HepG2 (cell line): ENCODE data around the gene VPS13D. TPM values are rescaled to one million over a fixed set of nuclear protein-coding genes. Genes with fewer than 3 reads are reported as not detected.

Experiments
- ATAC-seq: fragments of 200-7000 bp; cut with Tn5 transposase; 3 replicates; pipeline ENCODE4 v1.9.1; 2020; ENCODE audit warnings: mild to moderate bottlenecking, moderate library complexity
- BruUV-seq: library from RNA; stranded (reverse); fragments of 400-500 nt; replicated peaks from 2 replicates; lab custom pipeline; 2021; lab: Mats Ljungman, UMichigan
- CTCF ChIA-PET: fragments of 300-600 bp; formaldehyde crosslinking; extraction: SDS; loops from one replicate; lab custom pipeline; 2021; ENCODE audit warnings: low total read pairs, inconsistent platforms, low intra/inter-chr PET ratio; lab: Yijun Ruan, JAX
- POLR2A ChIA-PET: fragments of 350-600 bp; sonication (Branson Sonifier 250); formaldehyde crosslinking; loops from one replicate; lab custom pipeline; 2020; ENCODE audit warnings: antibody characterized with exemption, inconsistent platforms; lab: Yijun Ruan, JAX
- DNase-seq: peaks from one replicate; pipeline ENCODE4 v3.0.0-alpha.2; 2015; ENCODE audit warnings: low spot score
- FAIRE-seq: peaks from 3 replicates; lab custom pipeline; 2011; peaks lifted over from hg19 to GRCh38; lab: Jason Lieb, UNC
- H2AFZ ChIP-seq: one replicate; pipeline ENCODE4 v1.6.1; 2011; ENCODE audit warnings: low read length, inconsistent platforms
- H3K27ac ChIP-seq: fragments of 300-600 bp; 3 replicates; pipeline ENCODE4 v1.8.0; 2011; ENCODE audit warnings: mixed run types, mild to moderate bottlenecking, mixed read lengths, low read length, inconsistent platforms; ENCODE audit not compliant: insufficient read depth; ENCODE audit errors: extremely low read length
- H3K27me3 ChIP-seq, 2 experiments: fragments of 200-600 bp in 1 of 2; 2 replicates in 1 of 2; 3 replicates in 1 of 2; pipeline versions ENCODE4 v1.6.0 to v1.8.0; 2011; ENCODE audit warnings: low read length in 2 of 2, mild to moderate bottlenecking in 2 of 2, moderate library complexity in 2 of 2, inconsistent platforms in 1 of 2; ENCODE audit not compliant: insufficient read depth in 2 of 2, control insufficient read depth in 1 of 2
- H3K36me3 ChIP-seq, 2 experiments: fragments of 200-600 bp in 1 of 2; replicated peaks in 1 of 2; 2 replicates in 1 of 2; 3 replicates in 1 of 2; pipeline versions ENCODE4 v1.5.1 to v1.8.0; 2011; ENCODE audit warnings: low read length in 2 of 2, inconsistent platforms in 1 of 2; ENCODE audit not compliant: insufficient read depth in 2 of 2, control insufficient read depth in 1 of 2
- H3K4me1 ChIP-seq: 2 replicates; pipeline ENCODE4 v1.5.1; 2012; ENCODE audit warnings: low read length, inconsistent platforms; ENCODE audit not compliant: insufficient read depth
- H3K4me2 ChIP-seq: 2 replicates; pipeline ENCODE4 v1.6.0; 2011; ENCODE audit warnings: low read depth, low read length, inconsistent platforms
- H3K4me3 ChIP-seq, 3 experiments: fragments of 200-600 bp in 1 of 3; sonication (generic), shearing (Covaris generic) in 1 of 3; replicated peaks in 1 of 3; 2 replicates each; pipeline ENCODE4 v1.5.1; 2011 to 2016; ENCODE audit warnings: low read length in 3 of 3, inconsistent platforms in 2 of 3, low read depth in 2 of 3, mild to moderate bottlenecking in 2 of 3, control low read depth in 1 of 3, mixed read lengths in 1 of 3; ENCODE audit not compliant: insufficient read depth in 1 of 3
- H3K79me2 ChIP-seq: one replicate; pipeline ENCODE4 v1.6.1; 2011; ENCODE audit warnings: low read length, inconsistent platforms; ENCODE audit not compliant: insufficient read depth
- H3K9ac ChIP-seq: 2 replicates; pipeline ENCODE4 v1.6.0; 2011; ENCODE audit warnings: mild to moderate bottlenecking, low read depth, low read length, inconsistent platforms; ENCODE audit not compliant: insufficient read depth
- H3K9me3 ChIP-seq: 2 replicates; pipeline ENCODE4 v1.5.1; 2012; ENCODE audit warnings: mild to moderate bottlenecking, low read length
- H4K20me1 ChIP-seq: 2 replicates; pipeline ENCODE4 v1.6.0; 2011; ENCODE audit warnings: inconsistent platforms, mild to moderate bottlenecking, low read length, moderate library complexity; ENCODE audit not compliant: insufficient read depth
- BRD4 ChIP-seq: sonication (generic); formaldehyde crosslinking; IDR thresholded peaks from 2 replicates; pipeline ENCODE4 v1.4.0; 2020; ENCODE audit warnings: missing genetic modification reagents
- FOXP1 ChIP-seq, 2 experiments: fragments of 450-650 bp in 1 of 2; IDR thresholded peaks; 2 replicates each; pipeline ENCODE4 v1.6.1; 2017 to 2018; ENCODE audit warnings: antibody characterized with exemption in 1 of 2
- ISL2 ChIP-seq: sonication (generic); formaldehyde crosslinking; IDR thresholded peaks from 2 replicates; pipeline ENCODE4 v1.5.0; 2020; ENCODE audit warnings: missing genetic modification reagents
- KLF9 ChIP-seq: IDR thresholded peaks from 2 replicates; pipeline ENCODE4 v1.6.1; 2016; ENCODE audit warnings: low read depth
- LBX2 ChIP-seq: sonication (generic); formaldehyde crosslinking; IDR thresholded peaks from 2 replicates; pipeline ENCODE4 v1.5.0; 2020; ENCODE audit warnings: missing genetic modification reagents, mild to moderate bottlenecking, borderline replicate concordance
- LCORL ChIP-seq, 2 experiments: fragments of 450-650 bp in 1 of 2; sonication (generic) in 1 of 2; formaldehyde crosslinking in 1 of 2; IDR thresholded peaks; 2 replicates each; pipeline versions ENCODE4 v1.5.0 to v1.6.1; 2017 to 2020; ENCODE audit warnings: antibody characterized with exemption in 1 of 2, missing genetic modification reagents in 1 of 2
- MAFK ChIP-seq, 2 experiments: IDR thresholded peaks in 1 of 2; conservative IDR thresholded peaks in 1 of 2; 2 replicates each; pipeline ENCODE4 v1.6.1; 2011; ENCODE audit warnings: improper control_type of control experiment in 2 of 2, low read length in 2 of 2
- NCOA1 ChIP-seq: sonication (generic); formaldehyde crosslinking; IDR thresholded peaks from 2 replicates; pipeline ENCODE4 v1.9.0; 2021; ENCODE audit warnings: missing genetic modification reagents
- SAFB2 ChIP-seq: sonication (generic); formaldehyde crosslinking; IDR thresholded peaks from 2 replicates; pipeline ENCODE4 v1.5.1; 2020; ENCODE audit warnings: missing genetic modification reagents, low read depth, mild to moderate bottlenecking, borderline replicate concordance
- SOX6 ChIP-seq, 2 experiments: fragments of 450-650 bp in 1 of 2; sonication (generic) in 1 of 2; formaldehyde crosslinking in 1 of 2; IDR thresholded peaks; 2 replicates each; pipeline versions ENCODE4 v1.4.0 to v1.6.1; 2017 to 2020; ENCODE audit warnings: antibody characterized with exemption in 1 of 2, mild to moderate bottlenecking in 1 of 2, missing genetic modification reagents in 1 of 2
- SP2 ChIP-seq: sonication (generic); formaldehyde crosslinking; IDR thresholded peaks from 2 replicates; pipeline ENCODE4 v1.5.1; 2020; ENCODE audit warnings: mild to moderate bottlenecking, missing genetic modification reagents
- STAG1 ChIP-seq: sonication (generic); formaldehyde crosslinking; IDR thresholded peaks from 2 replicates; pipeline ENCODE4 v1.4.0; 2020; ENCODE audit warnings: missing genetic modification reagents
- ZNF276 ChIP-seq: sonication (generic); formaldehyde crosslinking; IDR thresholded peaks from 2 replicates; pipeline ENCODE4 v1.4.0; 2020; ENCODE audit warnings: mild to moderate bottlenecking, low read depth, missing genetic modification reagents
- ZNF513 ChIP-seq: sonication (generic); formaldehyde crosslinking; conservative IDR thresholded peaks from 2 replicates; pipeline ENCODE4 v1.5.0; 2020; ENCODE audit warnings: missing genetic modification reagents
- WGBS: methylation state at CpG from one replicate; pipeline ENCODE4 v1.1.6; 2017; ENCODE audit warnings: low lambda C conversion rate; 5-methylcytosine and 5-hydroxymethylcytosine counted together
- in situ Hi-C: cut with HindIII; loops from 2 replicates; pipeline ENCODE4 v1.10.0; 2017; ENCODE audit warnings: low pct_unique_long_range_greater_than_20kb; ENCODE audit not compliant: extremely low pct_ligation_motif_present
- intact Hi-C: fragments of 100-400 bp; cut with micrococcal nuclease; formaldehyde crosslinking; loops from one replicate; pipeline ENCODE4 v1.10.0; 2022; ENCODE audit not compliant: unreplicated experiment
- polyA plus RNA-seq, 8 experiments: library from polyadenylated mRNA; depleted of rRNA in 3 of 8; stranded (reverse) in 7 of 8; unstranded in 1 of 8; fragments of >200 nt; fragmentation: Illumina TruSeq in 4 of 8; extraction: Trizol in 4 of 8; gene quantifications; 2 replicates each; pipeline versions ENCODE4 v1.2.1 to v1.2.3, GENCODE V29; 2011 to 2016; ENCODE audit warnings: low read depth in 4 of 8, missing spikeins in 1 of 8, mixed read lengths in 1 of 8; ENCODE audit not compliant: insufficient read depth in 1 of 8
- total RNA-seq, 5 experiments: library from RNA; depleted of rRNA; stranded (reverse); fragments of >200 nt; fragmentation: Illumina TruSeq; extraction: Trizol; gene quantifications; 2 replicates each; pipeline ENCODE4 v1.2.3, GENCODE V29; 2016; ENCODE audit warnings: low read depth in 1 of 5
- TF ChIP-seq, protein P1 (sequence below): sonication (generic); formaldehyde crosslinking; IDR thresholded peaks from 2 replicates; pipeline ENCODE4 v1.4.0; 2020; ENCODE audit warnings: missing genetic modification reagents
- TF ChIP-seq, protein P2 (sequence below): sonication (generic); formaldehyde crosslinking; IDR thresholded peaks from 2 replicates; pipeline ENCODE4 v1.5.0; 2020; ENCODE audit warnings: mild to moderate bottlenecking, missing genetic modification reagents

VPS13D gene
- total and polyA plus RNA-seq, 2 of the 13 experiments (the other 11 are each of a cell fraction or from before 2014, with no cell fraction given): 8.6 to 13.9 TPM

- TF ChIP-seq ZNF513 (CRISPR knock-in tag) (no peak), MAFK (conservative IDR thresholded peaks at IDR 0.05 in 1 of 2, IDR thresholded peaks at IDR 0.05 in 1 of 2; ENCODE audit: low read length in 2 of 2) (no peak), ISL2 (CRISPR knock-in tag) (no peak; the same call in 1 of the 2 replicates)
Measured at GRCh38 chr1:12339811-12340543, 110.1 kb downstream of the VPS13D start (continued).

- Histone ChIP-seq H3K27ac (no peak overlapping the region), H2AFZ (no peak overlapping the region), H3K4me1 (peaks cover 47% of the 10 kb centered on the region), H3K4me3 (no peak overlapping the region), H3K27me3 (no peaks in the 10 kb centered on the region), H3K4me2 (no peak overlapping the region), H3K79me2 (no peaks in the 10 kb centered on the region), H3K9me3 (no peaks in the 10 kb centered on the region), H4K20me1 (no peaks in the 10 kb centered on the region), H3K9ac (no peak overlapping the region), H3K36me3 (peaks cover 1% of the 10 kb centered on the region in 2 experiments; a peak in 2 of 5 replicates)
- FAIRE-seq (no peak), ATAC-seq (no peak), DNase-seq (no peak)
- BruUV-seq: no TSS peak
- WGBS: 91% methylated on average over 3 of the region's 3 CpGs
- POLR2A ChIA-PET: interaction anchor here (2.6 kb wide), 1 partner anchor 279 kb away, joined by 11 read pairs; the partner anchor contains the start of gene DHRS3
- intact Hi-C loops: no loop called here
- CTCF ChIA-PET: no interaction called here
- in situ Hi-C loops: no loop called here
- TF ChIP-seq KLF9 (no peak), STAG1 (CRISPR knock-in tag) (no peak), LBX2 (CRISPR knock-in tag) (no peak), FOXP1 (IDR thresholded peaks at IDR 0.05) (no peak), FOXP1 (CRISPR knock-in tag; IDR thresholded peaks at IDR 0.05) (no peak), NCOA1 (CRISPR knock-in tag) (no peak), BRD4 (CRISPR knock-in tag) (no peak), SAFB2 (no peak), ZNF276 (no peak), SOX6 (IDR thresholded peaks at IDR 0.05) (no peak), SOX6 (CRISPR knock-in tag; IDR thresholded peaks at IDR 0.05) (no peak), LCORL (IDR thresholded peaks at IDR 0.05) (no peak), LCORL (CRISPR knock-in tag; IDR thresholded peaks at IDR 0.05) (no peak), SP2 (CRISPR knock-in tag) (no peak)
- TF ChIP-seq, protein P1, sequence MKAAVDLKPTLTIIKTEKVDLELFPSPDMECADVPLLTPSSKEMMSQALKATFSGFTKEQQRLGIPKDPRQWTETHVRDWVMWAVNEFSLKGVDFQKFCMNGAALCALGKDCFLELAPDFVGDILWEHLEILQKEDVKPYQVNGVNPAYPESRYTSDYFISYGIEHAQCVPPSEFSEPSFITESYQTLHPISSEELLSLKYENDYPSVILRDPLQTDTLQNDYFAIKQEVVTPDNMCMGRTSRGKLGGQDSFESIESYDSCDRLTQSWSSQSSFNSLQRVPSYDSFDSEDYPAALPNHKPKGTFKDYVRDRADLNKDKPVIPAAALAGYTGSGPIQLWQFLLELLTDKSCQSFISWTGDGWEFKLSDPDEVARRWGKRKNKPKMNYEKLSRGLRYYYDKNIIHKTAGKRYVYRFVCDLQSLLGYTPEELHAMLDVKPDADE (CRISPR knock-in tag): no peak
- TF ChIP-seq, protein P2, sequence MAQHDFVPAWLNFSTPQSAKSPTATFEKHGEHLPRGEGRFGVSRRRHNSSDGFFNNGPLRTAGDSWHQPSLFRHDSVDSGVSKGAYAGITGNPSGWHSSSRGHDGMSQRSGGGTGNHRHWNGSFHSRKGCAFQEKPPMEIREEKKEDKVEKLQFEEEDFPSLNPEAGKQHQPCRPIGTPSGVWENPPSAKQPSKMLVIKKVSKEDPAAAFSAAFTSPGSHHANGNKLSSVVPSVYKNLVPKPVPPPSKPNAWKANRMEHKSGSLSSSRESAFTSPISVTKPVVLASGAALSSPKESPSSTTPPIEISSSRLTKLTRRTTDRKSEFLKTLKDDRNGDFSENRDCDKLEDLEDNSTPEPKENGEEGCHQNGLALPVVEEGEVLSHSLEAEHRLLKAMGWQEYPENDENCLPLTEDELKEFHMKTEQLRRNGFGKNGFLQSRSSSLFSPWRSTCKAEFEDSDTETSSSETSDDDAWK (CRISPR knock-in tag): no peak
Measured at GRCh38 chr1:12340544-12340930, 110.7 kb downstream of the VPS13D start.
